SK-N-MC (cell line): ENCODE results near the gene LGALS8.

Experiments used
- EZH2 ChIP-seq: fragments of 200-600 bp; sonication (generic); IDR thresholded peaks from one replicate; pipeline ENCODE4 v1.6.1; 2017; ENCODE audit warnings: antibody characterized with exemption
- POLR2AphosphoS5 ChIP-seq: IDR thresholded peaks from 2 replicates; pipeline ENCODE4 v1.6.1; 2012; ENCODE audit warnings: mild to moderate bottlenecking, low read depth, low read length, borderline replicate concordance

DNA sequence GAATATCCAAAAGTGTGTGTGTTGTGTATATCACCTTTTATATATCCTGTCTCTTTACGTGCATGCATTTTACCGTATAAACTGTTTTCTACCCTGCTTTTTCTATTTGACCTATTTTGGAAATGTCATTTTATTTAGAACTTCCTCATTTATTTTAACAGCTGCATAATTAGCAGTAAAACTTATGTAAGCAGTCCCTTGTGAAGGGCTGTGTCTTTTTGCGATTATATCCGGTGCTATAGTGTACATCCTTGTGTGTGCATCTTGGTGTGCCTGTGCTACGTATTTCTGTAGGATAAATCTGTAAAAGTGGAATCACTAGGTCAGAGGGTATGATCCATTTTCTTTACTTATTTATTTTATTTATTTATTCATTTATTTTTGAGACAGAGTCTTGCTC, 7.2 kb downstream of the LGALS8 start:
- no peak for TF ChIP-seq POLR2AphosphoS5
- no peak for TF ChIP-seq EZH2
